ENCODE results near the gene VAPB.

VAPB gene

GRCh38 chr20:58486207-58486606, 97.2 kb downstream of the VAPB start:
- DNase-seq = no peak

DNA sequence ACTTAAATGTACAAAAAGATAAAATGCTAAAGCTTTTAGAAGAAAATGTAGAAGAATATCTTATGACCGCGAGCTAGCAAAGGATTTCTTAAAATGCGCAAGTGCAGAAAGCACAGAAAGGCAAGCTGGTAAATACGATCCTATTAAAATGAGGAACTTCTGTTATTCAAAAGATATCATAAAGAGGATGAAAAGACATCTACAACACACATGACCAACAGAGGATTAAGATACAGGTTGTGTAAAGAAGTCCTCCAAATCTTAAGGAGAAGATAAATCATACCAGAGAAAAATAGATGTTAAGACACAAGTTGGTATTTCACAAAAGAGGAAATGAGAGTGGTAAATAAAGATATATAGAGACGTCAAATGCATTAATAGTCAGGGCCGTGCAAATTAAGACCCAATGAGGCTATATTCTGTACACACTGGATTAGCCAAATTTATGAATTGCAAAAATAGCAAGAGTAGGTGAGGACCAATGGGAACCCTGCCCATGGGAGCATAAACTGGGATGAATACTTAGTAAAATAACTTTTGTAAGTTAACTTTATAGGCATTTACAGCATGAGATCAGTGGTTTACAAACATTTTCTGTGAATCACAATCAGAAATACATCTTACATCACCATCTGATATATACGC, 103.2 kb downstream of the VAPB start:
- no peak for DNase-seq

DNA sequence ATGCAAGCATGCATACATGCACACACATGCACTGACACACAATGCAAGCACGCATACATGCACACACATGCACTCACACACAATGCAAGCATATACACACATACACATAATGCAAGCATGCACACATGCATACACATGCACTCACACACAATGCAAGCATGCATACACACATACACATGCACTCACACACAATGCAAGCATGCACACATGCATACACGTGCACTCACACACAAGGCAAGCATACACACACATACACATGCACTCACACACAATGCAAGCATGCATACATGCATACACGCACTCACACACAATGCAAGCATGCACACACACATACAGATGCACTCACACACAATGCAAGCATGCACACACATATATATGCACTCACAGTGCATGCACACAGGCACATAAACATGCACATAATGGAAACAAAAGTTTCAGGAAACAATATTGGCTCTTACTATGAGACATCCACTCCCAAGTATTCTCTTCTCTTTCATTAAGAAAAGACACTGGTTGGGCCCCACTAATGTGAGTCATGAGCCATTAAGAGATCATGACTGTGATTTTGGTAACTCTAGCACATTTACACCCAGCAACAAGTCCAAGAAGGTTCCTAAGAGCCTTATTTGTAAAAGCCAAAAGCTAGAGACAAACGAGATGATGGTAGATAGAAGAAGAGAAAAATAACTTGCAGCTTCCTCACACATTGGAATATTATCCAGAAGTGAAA, 103.9 kb downstream of the VAPB start:
- no peak for DNase-seq

- no peak for DNase-seq
Measured at GRCh38 chr20:58494923-58495622, 106.0 kb downstream of the VAPB start.

GRCh38 chr20:58495623-58496428, 106.8 kb downstream of the VAPB start:
- DNase-seq = no peak

DNA sequence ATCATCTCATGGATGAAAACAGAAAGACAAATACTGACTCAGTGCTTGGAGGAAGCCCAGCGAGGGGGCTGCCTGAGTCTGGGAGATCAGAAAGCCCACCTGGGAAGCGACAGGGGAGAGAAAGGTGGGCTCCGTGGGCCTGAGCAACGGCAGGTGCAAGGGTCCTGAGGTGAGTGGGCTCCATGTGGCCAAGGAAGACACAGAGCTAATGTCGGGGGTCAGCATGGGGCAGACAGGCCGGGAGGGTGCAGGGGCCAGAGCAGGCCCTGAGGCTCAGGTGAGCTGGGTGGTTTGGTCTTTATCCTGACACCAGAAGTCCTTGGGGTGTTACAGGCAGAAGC, 107.4 kb downstream of the VAPB start:
- no peak for DNase-seq

DNA sequence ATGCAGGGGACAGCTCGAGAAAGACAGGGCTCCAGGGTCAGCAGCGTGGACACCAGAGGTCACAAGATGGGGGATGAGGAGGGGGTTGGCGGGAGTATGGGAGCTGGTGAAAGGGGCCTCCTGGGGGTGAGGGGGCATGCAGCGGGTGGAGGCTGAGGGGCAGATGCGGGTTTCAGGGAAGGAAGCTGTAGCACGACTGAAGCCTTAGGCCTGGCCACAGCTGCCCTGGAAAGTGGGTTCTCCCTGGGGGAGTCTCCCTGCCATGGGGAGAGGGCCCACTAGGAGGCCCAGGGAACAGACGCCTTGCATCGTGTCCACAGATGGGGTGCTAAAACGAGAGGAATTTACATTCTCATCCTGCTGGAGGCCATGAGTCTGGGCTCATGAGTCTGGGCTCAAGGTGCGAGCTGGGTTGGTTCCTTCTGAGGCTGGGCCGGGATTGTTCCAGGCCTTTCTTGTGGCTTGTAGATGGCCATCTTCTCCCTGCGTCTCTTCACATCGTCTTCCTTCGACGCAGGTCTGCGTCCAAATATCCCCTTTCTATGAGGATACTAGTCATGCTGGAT, 108.1 kb downstream of the VAPB start:
- no peak for DNase-seq

DNA sequence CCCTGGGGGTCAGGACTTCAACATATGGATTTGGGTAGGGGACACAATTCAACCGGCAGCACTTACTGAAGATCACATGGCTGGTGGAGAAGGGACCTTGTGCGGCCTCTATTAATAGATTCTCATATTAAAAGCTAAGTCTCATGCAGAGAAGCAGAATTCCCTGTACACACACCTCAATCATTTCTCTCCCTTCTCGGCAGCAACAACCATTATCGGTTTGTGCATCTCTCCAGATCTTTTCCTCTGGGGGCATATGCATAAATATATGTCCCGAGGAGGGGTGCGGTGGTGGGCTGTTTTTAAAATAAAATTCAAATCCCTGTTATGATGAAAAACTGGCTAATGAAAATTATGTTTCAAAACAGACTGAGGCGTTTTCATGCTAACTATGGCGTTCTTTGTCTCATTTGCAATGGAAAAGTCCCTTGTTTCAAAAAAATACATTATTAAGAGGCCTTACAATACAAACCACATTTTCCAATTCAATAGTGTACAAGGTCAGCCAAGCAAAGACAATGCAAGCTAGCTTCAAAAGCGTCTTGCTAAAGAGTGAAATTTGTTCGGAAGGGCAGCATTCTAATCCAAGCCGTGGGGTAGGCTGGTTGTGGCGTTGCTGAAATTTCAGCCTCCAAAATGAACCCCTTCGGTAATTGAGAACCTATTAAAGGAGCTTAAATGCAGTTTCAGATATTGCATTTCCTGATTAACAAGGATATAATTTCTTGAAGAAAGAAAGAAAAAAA, 108.9 kb downstream of the VAPB start:
- DNase-seq = no peak

DNA sequence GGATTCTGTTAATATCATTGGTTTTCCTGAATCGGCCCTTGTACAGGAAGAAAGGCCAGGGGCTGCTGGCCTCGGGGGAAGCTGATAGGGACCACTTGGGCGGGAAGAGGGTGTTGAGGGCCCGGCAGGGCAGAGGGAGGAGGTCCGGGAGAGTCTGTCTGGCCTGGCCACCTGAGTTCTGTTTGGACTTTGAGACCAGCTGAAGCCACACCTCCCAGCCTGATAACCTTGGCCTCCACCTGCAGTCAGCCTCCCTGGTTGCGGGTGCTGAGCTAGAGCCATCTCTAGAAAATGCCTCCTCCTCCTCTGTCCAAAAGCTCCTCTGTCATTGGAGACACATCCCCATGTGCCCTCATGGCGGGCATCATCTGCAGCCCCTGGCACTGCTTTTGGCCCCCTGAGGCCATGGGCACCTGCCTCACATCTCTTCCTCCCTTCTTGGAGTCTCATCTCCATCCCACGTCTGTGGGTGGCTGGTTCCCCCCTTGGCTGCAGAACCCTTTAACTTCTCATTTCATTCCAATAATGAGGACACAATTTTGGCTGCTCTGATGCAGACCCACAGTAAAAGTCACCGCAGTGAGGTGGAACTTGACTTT, 109.5 kb downstream of the VAPB start:
- no peak for DNase-seq

- no peak for DNase-seq
Measured at GRCh38 chr20:58500256-58500655, 111.2 kb downstream of the VAPB start.
